ENCODE results near the gene CDK3.
"Not testable (repeated sequence)": the region's sequence is repeated elsewhere in the genome, so short reads cannot be mapped to it uniquely, and the experiment has no call there.

The CDK3 gene

GRCh38 chr17:76017481-76018339 lies 17.1 kb downstream of the CDK3 start:
- DNase-seq: no peak

- DNase-seq: no peak
These were observed 17.7 kb downstream of the CDK3 start for GRCh38 chr17:76018340-76018680.

GRCh38 chr17:76018801-76019200 lies 18.1 kb downstream of the CDK3 start:
- DNase-seq: no peak

- no peak for DNase-seq
These were observed 19.3 kb downstream of the CDK3 start for GRCh38 chr17:76019833-76020467.

GRCh38 chr17:76022285-76022684 lies 21.6 kb downstream of the CDK3 start:
- no peak for DNase-seq

- no peak for DNase-seq
These were observed 22.6 kb downstream of the CDK3 start for GRCh38 chr17:76022973-76023899.

GRCh38 chr17:76023900-76024237 lies 23.2 kb downstream of the CDK3 start:
- no peak for DNase-seq

GRCh38 chr17:76024353-76024752 lies 23.7 kb downstream of the CDK3 start:
- no peak for DNase-seq

- DNase-seq: no peak
These were observed 24.6 kb downstream of the CDK3 start for GRCh38 chr17:76025294-76025693.

- no peak for DNase-seq
These were observed 26.1 kb downstream of the CDK3 start for GRCh38 chr17:76026714-76027158.

GRCh38 chr17:76027159-76027839 lies 26.6 kb downstream of the CDK3 start, which contains the start of gene EVPL:
Gene EVPL (minus strand): TSS chr17:76027306. CDS start chr17:76027198, 108 bp downstream.
- no peak for DNase-seq

GRCh38 chr17:76032073-76032779 lies 31.6 kb downstream of the CDK3 start:
- DNase-seq: no peak

- no peak for DNase-seq
These were observed 32.1 kb downstream of the CDK3 start for GRCh38 chr17:76032780-76033108.

- DNase-seq: no peak
These were observed 32.5 kb downstream of the CDK3 start for GRCh38 chr17:76033139-76033538.

- DNase-seq: no peak
These were observed 34.0 kb downstream of the CDK3 start for GRCh38 chr17:76034428-76035350.

GRCh38 chr17:76036497-76037261 lies 36.0 kb downstream of the CDK3 start:
- no peak for DNase-seq

GRCh38 chr17:76038050-76038449 lies 37.4 kb downstream of the CDK3 start:
- no peak for DNase-seq

GRCh38 chr17:76039121-76039520 lies 38.5 kb downstream of the CDK3 start:
- no peak for DNase-seq

GRCh38 chr17:76040376-76040775 lies 39.7 kb downstream of the CDK3 start:
- no peak for DNase-seq

- not testable (repeated sequence) for DNase-seq
These were observed 42.2 kb downstream of the CDK3 start for GRCh38 chr17:76042868-76043267.

Data from bone marrow (tissue), 2 donors.